Adrenal gland (tissue), 12 donors: ENCODE data around the gene COL12A1. TPM values are rescaled to one million over a fixed set of nuclear protein-coding genes. Genes with fewer than 3 reads are reported as not detected.

Experiments
- DNase-seq, 7 donors: peaks; one replicate each; pipeline ENCODE4 v3.0.0-alpha.2; 2019 to 2020
- H3K27ac ChIP-seq, 5 donors: fragments of 200-600 bp; sonication (generic) in 4 of 5; 1 replicate in 3 of 5; 2 replicates in 2 of 5; pipeline versions ENCODE4 v1.5.1 to v1.8.0; 2016 to 2020; ENCODE audit warnings: mild to moderate bottlenecking in 1 of 5
- H3K27me3 ChIP-seq: fragments of 200-600 bp; 2 replicates; pipeline ENCODE4 v1.8.0; 2021
- H3K36me3 ChIP-seq, 2 donors: fragments of 200-600 bp; replicated peaks in 1 of 2; 1 replicate in 1 of 2; 2 replicates in 1 of 2; pipeline versions ENCODE4 v1.5.1 to v1.8.0; 2018 to 2022
- H3K4me1 ChIP-seq, 2 donors: fragments of 200-600 bp; replicated peaks in 1 of 2; 1 replicate in 1 of 2; 2 replicates in 1 of 2; pipeline versions ENCODE4 v1.5.1 to v1.8.0; 2018 to 2021
- H3K4me3 ChIP-seq, 4 donors: fragments of 200-600 bp; sonication (generic) in 3 of 4; one replicate each; pipeline ENCODE4 v1.5.1; 2016 to 2018
- H3K9me3 ChIP-seq, 3 donors: fragments of 200-600 bp; sonication (generic) in 1 of 3; replicated peaks in 1 of 3; 1 replicate in 2 of 3; 2 replicates in 1 of 3; pipeline versions ENCODE4 v1.5.1 to v1.8.0; 2016 to 2021
- CTCF ChIP-seq, 6 experiments: fragments of 450-650 bp in 4 of 6; fragments of 200-600 bp in 2 of 6; sonication (generic) in 1 of 6; IDR thresholded peaks; 1 replicate in 5 of 6; 2 replicates in 1 of 6; pipeline versions ENCODE4 v1.5.1 to v1.8.0; 2016 to 2021; ENCODE audit warnings: antibody characterized with exemption in 6 of 6, mild to moderate bottlenecking in 2 of 6, moderate library complexity in 1 of 6
- POLR2A ChIP-seq, 2 donors: fragments of 450-650 bp; IDR thresholded peaks; one replicate each; pipeline ENCODE4 v1.6.1; 2017; ENCODE audit warnings: antibody characterized with exemption in 2 of 2, mild to moderate bottlenecking in 2 of 2, moderate library complexity in 1 of 2
- WGBS, 4 donors: extraction: QIAGEN DNeasy Blood & Tissue Kit in 2 of 4; methylation state at CpG; one replicate each; pipeline versions ENCODE4 v1.1.5 to v1.1.7; 2013 to 2017; 5-methylcytosine and 5-hydroxymethylcytosine counted together
- intact Hi-C, 2 donors: fragments of 100-400 bp; cut with DNase I; formaldehyde crosslinking; loops; one replicate each; pipeline versions ENCODE4 v1.14.1 to v1.15.0; 2022 to 2023
- polyA plus RNA-seq, 3 donors: library from polyadenylated mRNA; stranded (reverse); fragments of 200-250 nt in 2 of 3; fragments of 350-450 nt in 1 of 3; fragmentation: Illumina TruSeq in 1 of 3; extraction: RNeasy Lipid Tissue Mini Kit (QIAGEN cat#74804) in 1 of 3; gene quantifications; one replicate each; pipeline ENCODE4 v1.2.3, GENCODE V29; 2013 to 2014
- total RNA-seq, 9 donors: library from RNA; depleted of rRNA in 4 of 9; stranded (reverse); fragments of >200 nt in 4 of 9; fragments of 120-200 nt in 1 of 9; fragmentation: NEBNext Ultra II Directional in 1 of 9; extraction: Animal tissue kit (Norgen Biotek cat#: 25700) in 1 of 9; gene quantifications; one replicate each; pipeline versions ENCODE4 v1.1.0 to v1.2.4, GENCODE V29; 2013 to 2023
- donor health status: healthy with polysubstance abuse.
- donor health status: Bipolar disorder and iron deficiency.
- donor health status: DM: yes; HTN: yes; CAD: no.
- donor health status: DM: no; HTN: no; CAD: no.
- donor health status: DM: no; HTN: no; CAD: no.
- donor health status: DM: yes; HTN: yes; CAD: no.

Gene COL12A1
- total and polyA plus RNA-seq, 12 donors, result 13.0 to 106 (median 54.2) TPM

DNA sequence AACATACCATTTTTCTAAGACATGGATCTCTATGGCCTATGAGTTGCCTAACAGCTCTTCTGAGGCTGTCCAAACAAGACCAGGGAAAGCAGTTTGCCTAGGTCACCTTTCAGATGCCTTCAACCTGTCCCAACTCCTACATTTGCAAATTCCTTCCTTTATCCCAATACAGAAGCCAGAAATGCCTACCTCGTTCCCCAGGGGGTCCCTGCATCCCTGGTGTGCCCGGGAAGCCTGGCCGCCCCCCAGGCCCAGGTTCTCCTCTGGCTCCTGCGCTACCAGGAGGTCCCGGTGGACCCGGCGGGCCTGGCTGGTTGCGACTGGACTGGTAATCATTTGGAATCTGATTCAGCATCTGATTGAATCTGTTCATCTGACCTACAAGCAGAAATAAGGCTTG lies 115.9 kb downstream of the COL12A1 start:
- no peaks in the 10 kb centered on the region for H3K27me3 ChIP-seq
- 82 to 91% (median 86%) methylated on average over 8 of the region's 8 CpGs for WGBS, 4 donors
- H3K27ac ChIP-seq, result no peak overlapping the region
- TF ChIP-seq POLR2A (IDR thresholded peaks at IDR 0.05) (no peak), CTCF (IDR thresholded peaks at IDR 0.05) (no peak)
- H3K36me3 ChIP-seq, result no peaks in the 10 kb centered on the region
- no peak for DNase-seq
- H3K4me3 ChIP-seq, result no peak overlapping the region
- H3K4me1 ChIP-seq, result peaks cover 0 to 4% of the 10 kb centered on the region in 2 donors
- intact Hi-C loops, result no loop called here
- no peaks in the 10 kb centered on the region for H3K9me3 ChIP-seq

- no peak for TF ChIP-seq CTCF (IDR thresholded peaks at IDR 0.05)
- TF ChIP-seq POLR2A (IDR thresholded peaks at IDR 0.05), result no peak
- no peaks in the 10 kb centered on the region for H3K27me3 ChIP-seq
- peaks cover 0 to 4% of the 10 kb centered on the region in 2 donors for H3K4me1 ChIP-seq
- no peaks in the 10 kb centered on the region for H3K9me3 ChIP-seq
- DNase-seq, result no peak
- intact Hi-C loops, result no loop called here
- H3K4me3 ChIP-seq, result no peak overlapping the region
- no peaks in the 10 kb centered on the region for H3K36me3 ChIP-seq
- WGBS, 4 donors, result 87 to 95% (median 91%) methylated on average over 2 of the region's 2 CpGs
- H3K27ac ChIP-seq, result no peak overlapping the region
Observed at GRCh38 chr6:75089151-75089897, 116.5 kb downstream of the COL12A1 start.

GRCh38 chr6:75085931-75086635 lies 119.8 kb downstream of the COL12A1 start:
- Histone ChIP-seq H3K27me3 (no peaks in the 10 kb centered on the region), H3K27ac (no peak overlapping the region), H3K9me3 (no peaks in the 10 kb centered on the region), H3K4me3 (no peak overlapping the region), H3K36me3 (no peaks in the 10 kb centered on the region), H3K4me1 (peaks cover 0 to 4% of the 10 kb centered on the region in 2 donors)
- intact Hi-C loops, result no loop called here
- no peak for TF ChIP-seq CTCF (IDR thresholded peaks at IDR 0.05)
- no peak for TF ChIP-seq POLR2A (IDR thresholded peaks at IDR 0.05)
- 86 to 89% (median 87%) methylated on average over 13 of the region's 13 CpGs for WGBS, 4 donors
- no peak for DNase-seq

- no peaks in the 10 kb centered on the region for H3K9me3 ChIP-seq
- intact Hi-C loops, result no loop called here
- H3K4me3 ChIP-seq, result peak overlapping the region in 1 of 4 donors; percentile 42
- peak in 5 of 7 donors; percentile 25 to 46 (median 28) for DNase-seq
- WGBS, 4 donors, result 3 to 18% (median 11%) methylated on average over 15 to 33 of the region's 33 CpGs
- no peaks in the 10 kb centered on the region for H3K27me3 ChIP-seq
- H3K4me1 ChIP-seq, result peaks cover 0 to 4% of the 10 kb centered on the region in 2 donors
- H3K36me3 ChIP-seq, result no peaks in the 10 kb centered on the region
- no peak overlapping the region for H3K27ac ChIP-seq
- TF ChIP-seq POLR2A (IDR thresholded peaks at IDR 0.05) (no peak), CTCF (IDR thresholded peaks at IDR 0.05) (no peak)
Observed at GRCh38 chr6:75084872-75085381, 120.9 kb downstream of the COL12A1 start.
